Fibroblast of skin of left quadriceps (primary cell): ENCODE results near the gene CBX4.

Source experiments
- DNase-seq, 2 experiments: peaks; one replicate each; pipeline ENCODE4 v3.0.0-alpha.2; 2013; ENCODE audit warnings: low read depth in 2 of 2

Gene CBX4

DNA sequence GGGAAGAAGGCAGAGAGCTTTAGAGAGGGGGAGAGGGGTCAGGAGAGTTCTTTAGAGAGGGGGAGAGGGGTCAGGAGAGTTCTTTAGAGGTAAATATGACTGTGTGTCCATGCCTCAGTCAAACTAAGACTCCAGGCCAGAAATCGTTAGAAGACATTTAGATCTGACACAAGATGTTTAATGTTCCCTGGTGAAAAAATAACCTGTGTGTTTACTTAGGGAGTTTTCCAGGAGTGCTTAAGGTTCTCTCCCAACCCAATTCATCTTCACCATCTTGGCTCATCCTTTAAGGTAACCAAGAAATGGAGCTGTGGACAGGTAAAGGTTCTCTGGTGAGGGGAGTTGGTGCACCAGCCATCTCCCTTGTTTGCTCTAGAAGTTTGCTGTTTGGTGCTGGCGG, 9.8 kb downstream of the CBX4 start:
- DNase-seq, result no peak

GRCh38 chr17:79829004-79829403, 10.2 kb downstream of the CBX4 start:
- DNase-seq, result no peak

DNA sequence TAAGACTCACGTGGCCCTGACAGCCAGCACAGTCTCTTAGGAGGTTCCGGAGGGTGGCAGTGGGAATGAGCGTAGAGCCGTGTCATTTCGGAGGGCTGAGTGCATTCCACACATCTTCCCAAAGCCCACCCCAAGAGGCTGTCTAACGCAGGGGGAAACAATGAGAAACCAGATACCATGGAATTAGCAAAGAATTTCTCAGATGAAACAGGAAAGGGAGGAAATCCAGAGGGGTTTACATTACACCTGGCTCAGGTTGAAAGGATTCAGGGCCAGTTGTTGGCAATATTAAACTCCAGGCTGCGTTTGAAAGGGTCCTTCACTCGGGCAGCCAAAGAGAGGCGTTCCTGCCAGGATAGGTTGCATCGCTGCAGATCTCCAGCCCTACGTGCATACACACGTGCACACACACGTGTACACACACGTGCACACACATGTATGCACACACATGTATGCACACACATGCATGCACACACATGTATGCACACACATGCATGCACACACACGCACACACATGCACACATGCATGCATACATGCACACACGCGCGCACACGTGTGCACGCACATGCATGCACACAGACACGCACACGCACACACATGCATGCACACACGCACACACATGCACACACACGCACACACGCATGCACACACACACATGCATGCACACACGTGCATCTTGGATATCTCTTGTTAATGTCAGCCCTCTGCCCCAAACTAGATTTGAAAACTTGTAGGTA, 12.2 kb downstream of the CBX4 start:
- DNase-seq, result no peak

DNA sequence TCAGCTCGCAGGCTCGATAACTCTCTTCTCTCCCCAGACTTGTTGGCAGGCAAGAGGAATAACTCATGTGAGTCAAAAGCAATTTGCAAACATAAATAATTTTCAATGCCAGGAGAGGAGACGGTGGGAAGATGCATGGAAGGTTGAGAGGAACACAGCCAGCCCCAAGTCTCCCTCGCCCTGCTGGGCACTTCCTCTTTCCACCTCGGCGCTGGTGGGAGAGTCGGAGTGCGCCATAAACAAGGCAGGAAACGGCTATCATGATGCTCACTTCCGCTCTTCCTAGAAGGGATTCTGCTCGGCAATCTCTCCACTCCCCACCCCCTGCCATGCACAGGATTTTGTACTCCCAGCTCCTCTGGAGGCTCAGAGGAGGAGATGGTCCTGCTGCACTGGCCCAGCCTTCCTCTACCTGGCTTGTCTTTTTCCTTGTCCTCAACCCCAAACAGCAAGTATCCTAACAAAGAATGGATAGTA, 13.0 kb downstream of the CBX4 start:
- DNase-seq, result no peak

DNA sequence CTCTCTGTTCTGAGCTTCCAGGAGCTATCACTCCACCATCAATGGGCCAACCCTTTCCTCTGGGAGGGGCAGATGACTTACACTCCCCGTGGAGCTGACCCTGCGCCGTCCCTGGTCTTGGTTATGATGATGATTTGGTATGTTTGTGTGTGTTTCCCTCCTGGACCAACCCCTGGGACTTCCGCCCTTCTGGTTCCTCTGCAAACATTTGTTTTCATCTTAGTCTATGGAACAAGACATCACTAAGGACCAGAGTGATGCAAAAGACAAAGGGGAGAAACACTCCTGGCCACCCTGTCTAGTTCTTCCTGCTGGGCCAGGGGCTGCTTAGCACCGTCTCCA, 13.7 kb downstream of the CBX4 start:
- no peak for DNase-seq

- no peak for DNase-seq
These were observed 14.2 kb downstream of the CBX4 start for GRCh38 chr17:79824893-79825579.

DNA sequence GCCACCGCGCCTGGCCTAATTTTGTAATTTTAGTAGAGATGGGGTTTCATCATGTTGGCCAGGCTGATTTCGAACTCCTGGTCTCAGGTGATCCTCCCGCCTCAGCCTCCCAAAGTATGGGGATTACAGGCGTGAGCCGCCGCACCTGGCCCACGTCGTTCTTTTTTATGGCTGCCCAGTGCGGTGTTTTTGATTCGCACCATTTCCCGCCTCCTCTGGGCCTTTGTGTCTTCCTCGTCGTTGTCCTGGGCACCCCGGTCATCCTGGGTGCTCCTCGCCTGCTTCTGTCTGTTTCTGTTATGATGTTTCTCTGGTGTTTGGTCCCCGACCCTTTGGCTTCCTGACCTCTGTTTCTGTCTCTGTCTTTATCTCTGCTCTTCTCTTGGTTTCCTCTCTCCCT, 15.0 kb downstream of the CBX4 start:
- no peak for DNase-seq

DNA sequence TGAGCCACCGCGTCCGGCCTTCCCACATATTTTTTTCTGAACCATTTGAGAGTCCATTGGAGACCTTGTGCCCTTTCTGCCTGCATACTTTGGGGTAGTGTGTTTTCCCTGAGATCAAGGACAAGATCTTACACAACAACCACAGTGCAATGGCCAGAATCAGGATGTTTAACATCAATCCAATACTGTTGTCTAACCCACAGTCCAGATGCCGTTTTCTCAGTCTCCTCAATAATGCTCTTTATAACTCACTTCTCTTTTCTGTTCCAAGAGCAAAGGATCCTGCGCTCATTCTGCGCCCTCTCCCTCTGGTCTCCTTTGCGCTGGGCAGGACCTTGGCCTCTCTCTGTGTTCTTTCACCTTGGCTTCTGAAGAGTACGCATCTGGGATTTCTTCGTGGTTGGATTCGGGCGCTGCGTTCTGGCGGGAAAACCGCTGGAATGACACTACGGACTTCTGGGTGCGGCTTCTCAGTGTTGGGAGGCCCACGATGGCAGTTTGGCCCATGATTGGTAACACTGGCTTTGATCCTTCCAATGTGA, 16.6 kb downstream of the CBX4 start:
- no peak for DNase-seq

DNA sequence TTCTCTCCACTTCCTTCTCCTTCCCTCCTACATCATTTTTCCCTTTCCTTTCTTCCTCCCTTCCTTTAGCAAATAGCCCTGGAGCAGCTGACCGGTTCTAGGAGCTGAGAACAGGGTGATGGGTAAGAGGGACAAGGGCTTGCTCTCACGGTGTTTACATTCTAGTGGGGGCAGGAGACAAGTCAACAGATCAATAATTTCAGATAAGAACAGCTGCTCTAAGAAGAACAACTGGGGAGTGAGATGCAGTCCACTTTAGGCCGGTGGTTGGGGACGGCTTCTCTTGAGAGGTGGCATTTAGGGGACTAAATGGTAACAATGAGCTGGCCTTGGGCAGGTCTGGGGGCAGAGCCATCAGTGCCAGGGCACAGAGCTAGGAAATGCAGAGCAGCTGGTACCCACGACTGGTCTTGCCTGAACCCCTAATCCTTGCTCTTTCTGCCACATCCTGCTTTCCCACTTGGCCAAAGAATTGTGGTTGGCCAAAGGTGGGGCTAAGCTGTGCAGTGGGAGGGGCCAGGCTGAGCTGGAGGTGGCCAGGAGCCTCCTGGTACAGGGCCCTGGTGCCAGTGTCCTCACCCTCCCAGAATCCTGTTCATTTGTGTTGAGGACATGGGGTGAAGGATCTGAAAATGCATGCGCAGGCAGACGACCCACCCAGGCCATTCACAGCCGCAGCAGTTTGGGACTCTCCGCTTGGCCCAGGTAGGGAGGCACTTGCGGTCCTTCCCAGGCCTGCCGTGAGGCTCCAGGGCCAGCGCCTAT, 17.7 kb downstream of the CBX4 start:
- DNase-seq, result no peak

GRCh38 chr17:79820959-79821330, 18.3 kb downstream of the CBX4 start:
- DNase-seq, result no peak

DNA sequence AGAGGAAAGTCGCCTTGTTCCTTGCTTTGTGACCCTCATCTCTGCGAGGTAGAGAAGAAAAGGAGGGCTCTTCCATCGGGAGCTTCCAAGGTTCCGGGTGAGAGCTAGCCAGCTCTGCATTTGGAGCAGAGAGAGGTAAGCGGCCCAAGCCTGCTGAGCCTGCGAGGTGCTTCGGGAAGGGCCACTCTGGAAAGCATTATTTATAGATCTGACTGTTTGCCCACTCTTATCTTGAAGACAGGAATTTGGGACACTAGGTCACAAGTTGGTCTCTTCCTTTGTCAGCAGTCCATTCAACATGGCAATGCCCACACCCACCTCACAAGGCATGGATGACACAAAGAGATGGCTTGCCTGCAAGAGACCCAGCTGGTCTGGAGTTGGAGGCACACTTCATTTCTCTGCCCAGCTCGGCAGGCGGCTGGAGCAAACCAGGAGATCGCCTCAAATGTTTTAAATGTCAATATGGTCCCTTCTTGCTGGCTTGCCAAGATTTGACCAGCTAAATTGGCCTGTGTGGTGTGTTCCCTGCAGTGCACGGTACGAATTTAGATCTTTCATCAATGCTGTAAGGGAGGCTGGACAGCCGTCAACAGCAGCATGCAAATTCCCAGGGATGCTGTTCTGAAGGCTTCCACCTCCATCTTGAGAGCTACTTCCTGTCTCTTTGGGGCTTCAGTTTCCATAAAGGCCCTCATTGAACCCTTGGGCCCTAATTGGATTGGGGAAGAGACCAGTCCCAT, 19.5 kb downstream of the CBX4 start:
- no peak for DNase-seq

GRCh38 chr17:79819085-79819484, 20.2 kb downstream of the CBX4 start:
- DNase-seq, result no peak

DNA sequence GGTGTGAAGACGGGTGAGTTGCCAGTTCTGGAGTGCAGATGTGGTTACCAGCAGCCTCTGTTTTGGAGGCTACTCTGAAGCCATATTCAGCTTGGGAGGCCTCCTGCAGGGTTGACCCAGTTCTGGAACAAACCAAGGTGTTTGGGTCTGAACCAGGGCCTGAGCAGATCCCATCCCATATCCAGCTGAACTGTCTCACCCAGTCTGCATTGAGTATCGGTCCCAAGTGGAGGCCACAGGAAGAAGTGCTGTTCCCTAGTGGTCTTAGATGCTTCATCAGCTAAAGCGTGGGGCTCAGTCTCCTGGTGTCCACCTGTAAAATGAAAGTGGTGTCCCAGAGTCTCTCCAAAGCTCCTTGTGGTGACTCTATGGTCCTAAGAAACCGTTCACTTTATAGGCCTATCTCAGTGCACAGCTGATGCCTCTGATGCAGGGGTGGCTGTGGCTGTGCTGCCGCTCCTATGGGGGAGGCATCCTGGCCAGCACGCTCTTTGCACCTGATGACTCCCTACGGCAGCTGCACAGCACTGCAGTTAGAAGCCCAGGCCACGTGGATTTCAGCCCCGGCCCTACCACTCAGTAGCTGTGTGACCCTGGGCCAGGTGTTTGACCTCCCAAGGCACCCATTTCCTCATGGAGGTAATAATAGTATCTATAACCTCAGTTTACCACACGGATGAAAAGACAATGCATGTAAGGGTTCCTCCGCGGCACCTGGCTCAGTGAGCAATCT, 21.0 kb downstream of the CBX4 start:
- DNase-seq, result no peak

GRCh38 chr17:79815836-79816461, 23.3 kb downstream of the CBX4 start:
- no peak for DNase-seq

DNA sequence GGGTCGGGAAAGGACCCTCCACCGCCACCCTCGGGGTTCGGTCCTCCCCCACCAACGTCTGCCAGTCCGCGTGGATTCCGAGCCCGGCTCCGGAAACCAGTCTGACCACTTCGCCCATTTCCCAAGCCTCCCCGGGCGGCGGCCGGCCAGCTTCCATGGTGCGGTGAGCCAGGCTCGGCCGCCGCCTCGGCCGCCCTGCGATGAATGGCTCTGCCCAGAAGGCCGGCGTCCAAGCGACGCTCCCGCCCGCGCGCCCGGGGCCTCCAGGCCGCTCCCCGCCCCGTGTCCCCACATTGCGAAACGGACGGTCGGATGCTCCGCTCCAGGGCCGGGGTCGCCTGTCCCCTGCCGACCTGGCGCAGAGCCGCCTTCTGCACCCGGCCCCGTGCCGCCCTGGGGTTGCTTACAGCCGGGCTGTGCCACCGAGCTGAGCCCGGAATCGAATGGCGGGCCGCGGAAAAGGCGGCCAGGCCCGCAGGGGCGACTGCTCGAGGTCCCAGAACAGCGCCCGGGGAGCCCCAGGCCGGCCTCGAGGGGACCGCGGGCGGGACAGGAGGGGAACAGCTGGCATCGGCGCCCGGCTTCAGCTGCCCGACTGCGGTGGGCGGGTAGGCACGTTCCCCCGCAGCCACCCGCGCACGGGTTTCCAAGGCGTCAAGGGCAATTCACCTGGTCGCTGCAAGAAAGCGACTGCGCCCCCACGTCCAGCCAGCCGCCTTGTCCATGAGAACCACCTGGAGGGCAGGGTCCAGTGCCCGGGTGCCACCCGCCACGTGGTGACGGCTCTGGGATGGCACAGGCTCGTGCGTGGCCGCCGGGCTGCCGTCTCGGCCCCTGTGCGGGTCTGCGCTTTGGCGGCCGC, 24.0 kb downstream of the CBX4 start:
- DNase-seq, result no peak

DNA sequence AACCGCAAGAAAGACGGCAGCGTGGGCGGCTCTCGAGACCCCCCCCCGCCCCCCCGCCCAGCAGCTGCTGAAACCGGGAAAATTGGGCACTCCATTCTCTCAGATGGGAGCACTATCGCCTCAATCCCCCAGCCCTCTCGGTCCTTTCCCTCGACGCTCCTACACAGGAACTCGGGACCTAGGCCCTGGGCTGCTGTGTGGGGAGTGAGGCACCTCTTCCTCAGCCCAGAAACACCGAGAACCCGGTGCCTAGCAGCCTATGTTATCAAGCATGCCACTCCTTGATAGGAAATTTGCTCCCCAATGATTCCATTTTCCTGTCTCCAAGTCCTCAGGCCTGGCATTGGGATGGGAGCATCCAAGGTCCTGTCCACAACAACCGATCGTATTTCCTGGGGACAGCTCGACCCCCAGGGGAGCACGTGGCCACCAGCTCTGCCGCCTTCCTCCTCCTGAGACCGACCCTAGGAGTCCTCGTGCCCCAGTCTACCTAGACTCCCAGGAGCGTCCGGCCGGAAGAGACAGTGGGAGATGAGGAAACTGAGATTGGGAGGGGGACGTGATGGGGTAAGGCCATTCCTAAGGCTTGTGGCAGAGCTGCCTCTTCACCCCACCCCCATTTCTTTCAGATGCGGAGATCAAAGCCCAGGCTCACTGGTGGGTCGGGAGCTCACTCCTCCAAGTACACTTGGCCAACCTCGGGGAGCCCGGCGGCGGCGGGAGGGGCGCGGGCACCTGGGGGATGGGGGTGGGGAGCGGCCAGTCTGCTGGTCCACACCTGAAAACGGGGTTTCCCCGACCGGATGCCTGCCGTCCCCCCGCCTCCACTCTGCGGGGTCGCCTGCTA, 24.9 kb downstream of the CBX4 start:
- DNase-seq, result no peak

GRCh38 chr17:79813297-79814126, 25.7 kb downstream of the CBX4 start:
- DNase-seq, result no peak
